Measurements from ENCODE around the gene ATP1A4.

GRCh38 chr1:160186729-160187128 is 35.3 kb downstream of the ATP1A4 start:
- TF ChIP-seq CTCF (IDR thresholded peaks at IDR 0.05; ENCODE audit: low read depth, low read length, poor library complexity, severe bottlenecking) (no peak), EZH2phosphoT487 (IDR thresholded peaks at IDR 0.05; ENCODE audit: borderline replicate concordance, low read length) (no peak)

Data from DOHH2 (cell line).